GM23338 (cell line): Measurements from ENCODE around the gene BMPER. TPM values are rescaled to one million over a fixed set of nuclear protein-coding genes. Genes with fewer than 3 reads are reported as not detected.
A peak's percentile ranks its signal among the peaks of the same experiment; 100 is the strongest.

Experiments
- ATAC-seq: fragments of 200-7000 bp; cut with Tn5 transposase; 3 replicates; pipeline ENCODE4 v1.9.1; 2020
- DNase-seq: peaks from one replicate; pipeline ENCODE4 v3.0.0-alpha.2; 2015; ENCODE audit warnings: low spot score
- H2AFZ ChIP-seq: fragments of 200-600 bp; sonication (generic); 2 replicates; pipeline ENCODE4 v1.8.0; 2016; ENCODE audit warnings: antibody characterized with exemption, mild to moderate bottlenecking, moderate library complexity
- H3F3A ChIP-seq: fragments of 200-600 bp; sonication (generic); replicated peaks from 2 replicates; pipeline ENCODE4 v1.8.0; 2017; ENCODE audit warnings: antibody characterized with exemption, mixed run types, low read depth
- H3K27ac ChIP-seq: fragments of 200-600 bp; sonication (generic); 2 replicates; pipeline ENCODE4 v1.6.1; 2016; ENCODE audit warnings: low read depth
- H3K27me3 ChIP-seq: fragments of 200-600 bp; sonication (generic); 2 replicates; pipeline ENCODE4 v1.8.0; 2016; ENCODE audit warnings: mild to moderate bottlenecking, mixed run types, moderate library complexity; ENCODE audit not compliant: insufficient read depth
- H3K36me3 ChIP-seq: fragments of 200-600 bp; sonication (generic); 2 replicates; pipeline ENCODE4 v1.8.0; 2016; ENCODE audit warnings: mild to moderate bottlenecking; ENCODE audit not compliant: insufficient read depth
- H3K4me1 ChIP-seq: fragments of 200-600 bp; sonication (generic); 2 replicates; pipeline ENCODE4 v1.8.0; 2016; ENCODE audit warnings: mild to moderate bottlenecking, moderate library complexity; ENCODE audit not compliant: insufficient read depth
- H3K4me2 ChIP-seq: fragments of 200-600 bp; sonication (generic); 2 replicates; pipeline ENCODE4 v1.7.1; 2017; ENCODE audit warnings: mixed run types
- H3K4me3 ChIP-seq: fragments of 200-600 bp; sonication (generic); 2 replicates; pipeline ENCODE4 v1.6.1; 2016; ENCODE audit warnings: mixed run types
- H3K79me2 ChIP-seq: fragments of 200-600 bp; sonication (generic); replicated peaks from 2 replicates; pipeline ENCODE4 v1.8.0; 2017; ENCODE audit warnings: mild to moderate bottlenecking; ENCODE audit not compliant: insufficient read depth
- H3K9me2 ChIP-seq: fragments of 200-600 bp; sonication (generic); 2 replicates; pipeline ENCODE4 v1.8.0; 2017; ENCODE audit not compliant: insufficient read depth
- H4K20me1 ChIP-seq: fragments of 200-600 bp; sonication (generic); replicated peaks from 2 replicates; pipeline ENCODE4 v1.8.0; 2017; ENCODE audit warnings: mild to moderate bottlenecking; ENCODE audit not compliant: insufficient read depth
- H3K27ac Mint-ChIP-seq: 2 replicates; pipeline ENCODE4 v1.8.0; 2020; ENCODE audit warnings: inconsistent platforms, mild to moderate bottlenecking, moderate library complexity, mixed read lengths
- H3K27me3 Mint-ChIP-seq: 3 replicates; pipeline ENCODE4 v1.8.0; 2022; ENCODE audit warnings: low read depth, mild to moderate bottlenecking, moderate library complexity, mixed read lengths, inconsistent platforms; ENCODE audit not compliant: insufficient read depth, poor library complexity
- H3K36me3 Mint-ChIP-seq: 3 replicates; pipeline ENCODE4 v1.8.0; 2021; ENCODE audit warnings: low read depth, mild to moderate bottlenecking, inconsistent platforms, moderate library complexity, mixed read lengths
- H3K4me1 Mint-ChIP-seq: 3 replicates; pipeline ENCODE4 v1.8.0; 2020; ENCODE audit warnings: mild to moderate bottlenecking, inconsistent platforms, mixed read lengths
- H3K4me3 Mint-ChIP-seq: 3 replicates; pipeline ENCODE4 v1.8.0; 2021; ENCODE audit warnings: moderate library complexity, mild to moderate bottlenecking, inconsistent platforms, mixed read lengths
- H3K9me3 Mint-ChIP-seq: 3 replicates; pipeline ENCODE4 v1.8.0; 2020; ENCODE audit warnings: moderate library complexity, mild to moderate bottlenecking, inconsistent platforms, mixed read lengths
- CREB1 ChIP-seq: fragments of 250-450 bp; sonication (Bioruptor Pico); IDR thresholded peaks from 2 replicates; pipeline ENCODE4 v1.5.0; 2020; ENCODE audit warnings: low read depth, mild to moderate bottlenecking, moderate library complexity
- CTCF ChIP-seq, 2 experiments: fragments of 200-600 bp in 1 of 2; sonication (generic) in 1 of 2; conservative IDR thresholded peaks; 2 replicates each; pipeline versions ENCODE4 v1.5.1 to v1.6.1; 2016 to 2017; ENCODE audit warnings: antibody characterized with exemption in 2 of 2, low read depth in 2 of 2, mild to moderate bottlenecking in 2 of 2, moderate library complexity in 1 of 2
- ETS1 ChIP-seq: IDR thresholded peaks from 2 replicates; pipeline ENCODE4 v1.6.1; 2016; ENCODE audit warnings: antibody characterized with exemption
- EZH2 ChIP-seq: fragments of 200-600 bp; sonication (generic); IDR thresholded peaks from one replicate; pipeline ENCODE4 v1.8.0; 2017; ENCODE audit warnings: antibody characterized with exemption, mild to moderate bottlenecking, low read depth; ENCODE audit not compliant: unreplicated experiment
- EZH2phosphoT487 ChIP-seq: fragments of 200-600 bp; sonication (generic); IDR thresholded peaks from one replicate; pipeline ENCODE4 v1.8.1; 2018; ENCODE audit warnings: antibody characterized with exemption; ENCODE audit not compliant: unreplicated experiment
- JUNB ChIP-seq: IDR thresholded peaks from one replicate; pipeline ENCODE4 v1.6.1; 2016; ENCODE audit warnings: antibody characterized with exemption; ENCODE audit not compliant: unreplicated experiment
- NANOG ChIP-seq: IDR thresholded peaks from 2 replicates; pipeline ENCODE4 v1.6.1; 2016; ENCODE audit warnings: antibody characterized with exemption, borderline replicate concordance
- POLR2AphosphoS5 ChIP-seq: IDR thresholded peaks from 2 replicates; pipeline ENCODE4 v1.6.1; 2016; ENCODE audit warnings: antibody characterized with exemption, low read depth
- REST ChIP-seq: IDR thresholded peaks from one replicate; pipeline ENCODE4 v1.6.1; 2018; ENCODE audit warnings: antibody characterized with exemption; ENCODE audit not compliant: unreplicated experiment
- STAT1 ChIP-seq: IDR thresholded peaks from one replicate; pipeline ENCODE4 v1.6.1; 2016; ENCODE audit warnings: antibody characterized with exemption; ENCODE audit not compliant: unreplicated experiment
- ZNF114 ChIP-seq: fragments of 250-450 bp; sonication (Bioruptor Pico); IDR thresholded peaks from 2 replicates; pipeline ENCODE4 v1.5.0; 2020; ENCODE audit warnings: mild to moderate bottlenecking, moderate library complexity
- ZNF331 ChIP-seq: fragments of 250-450 bp; sonication (Bioruptor Pico); IDR thresholded peaks from 2 replicates; pipeline ENCODE4 v1.5.0; 2020; ENCODE audit warnings: low read depth, mild to moderate bottlenecking, moderate library complexity
- ZNF462 ChIP-seq: fragments of 250-450 bp; sonication (Bioruptor Pico); IDR thresholded peaks from 2 replicates; pipeline ENCODE4 v1.5.0; 2020; ENCODE audit warnings: mild to moderate bottlenecking, moderate library complexity
- polyA plus RNA-seq: library from polyadenylated mRNA; unstranded; fragments of >200 nt; fragmentation: Nextera tagmentation; extraction: Ambion mirVana; gene quantifications from 2 replicates; pipeline ENCODE4 v1.2.1, GENCODE V29; 2016
- total RNA-seq: library from RNA; depleted of rRNA; stranded (reverse); fragments of >200 nt; shearing (Covaris generic); gene quantifications from 2 replicates; pipeline ENCODE4 v1.2.3, GENCODE V29; 2014

The BMPER gene
- total and polyA plus RNA-seq, 2 experiments from 2014 or later: 0.53 to 1.4 TPM

GRCh38 chr7:33904681-33905388, 504 bp upstream of the BMPER start:
- Mint-ChIP-seq H3K4me1 (peaks cover 28% of the 10 kb centered on the region), H3K4me3 (peak overlapping the region; percentile 86), H3K27ac (no peak overlapping the region), H3K27me3 (peaks cover 33% of the 10 kb centered on the region), H3K9me3 (no peaks in the 10 kb centered on the region; the same call in 2 of the 3 replicates), H3K36me3 (no peaks in the 10 kb centered on the region)
- DNase-seq: peak; percentile 71
- Histone ChIP-seq H2AFZ (peak overlapping the region; percentile 98), H3K27me3 (peaks cover 58% of the 10 kb centered on the region), H3K4me1 (peaks cover 27% of the 10 kb centered on the region), H3K4me2 (peak overlapping the region; percentile 96), H3K79me2 (no peaks in the 10 kb centered on the region), H4K20me1 (peaks cover 3% of the 10 kb centered on the region; the same call in 1 of the 2 replicates), H3K36me3 (no peaks in the 10 kb centered on the region), H3F3A (no peaks in the 10 kb centered on the region), H3K9me2 (no peaks in the 10 kb centered on the region), H3K27ac (no peak overlapping the region), H3K4me3 (peak overlapping the region; percentile 81)
- ATAC-seq: peak; percentile 80
- no peak for TF ChIP-seq CREB1 (CRISPR knock-in tag)
- no peak for TF ChIP-seq ZNF462 (CRISPR knock-in tag)
- no peak for TF ChIP-seq EZH2
- TF ChIP-seq CTCF (conservative IDR thresholded peaks at IDR 0.05; ENCODE audit: low read depth in 2 of 2): no peak
- no peak for TF ChIP-seq POLR2AphosphoS5
- no peak for TF ChIP-seq ZNF114 (CRISPR knock-in tag)
- TF ChIP-seq REST: no peak
- no peak for TF ChIP-seq JUNB
- no peak for TF ChIP-seq EZH2phosphoT487
- TF ChIP-seq STAT1: no peak
- TF ChIP-seq ETS1: no peak
- TF ChIP-seq ZNF331 (CRISPR knock-in tag): no peak
- no peak for TF ChIP-seq NANOG
